Nephron (organoid): ENCODE results near the gene SHLD1.

Experiments used
- H3K27ac Mint-ChIP-seq, 3 experiments: 2 replicates each; pipeline ENCODE4 v1.8.0; 2020; ENCODE audit warnings: mixed read lengths in 3 of 3, mild to moderate bottlenecking in 2 of 3, moderate library complexity in 1 of 3
- H3K27me3 Mint-ChIP-seq: 2 replicates; pipeline ENCODE4 v1.8.0; 2021; ENCODE audit warnings: low read depth, mild to moderate bottlenecking, moderate library complexity, mixed read lengths
- H3K36me3 Mint-ChIP-seq: 2 replicates; pipeline ENCODE4 v1.8.0; 2020; ENCODE audit warnings: low read depth, mixed read lengths
- H3K4me1 Mint-ChIP-seq: 2 replicates; pipeline ENCODE4 v1.8.0; 2020; ENCODE audit warnings: mixed read lengths
- H3K4me3 Mint-ChIP-seq, 3 experiments: 2 replicates each; pipeline ENCODE4 v1.8.0; 2020; ENCODE audit warnings: mild to moderate bottlenecking in 3 of 3, mixed read lengths in 3 of 3, moderate library complexity in 2 of 3
- H3K9me3 Mint-ChIP-seq: 2 replicates; pipeline ENCODE4 v1.8.0; 2020; ENCODE audit warnings: mixed read lengths
- TF ChIP-seq, protein P1 (sequence below), 3 experiments: fragments of 200-600 bp; sonication (generic); IDR thresholded peaks; one replicate each; pipeline ENCODE4 v1.5.0; 2021; ENCODE audit warnings: antibody characterized with exemption in 3 of 3; ENCODE audit not compliant: unreplicated experiment in 3 of 3

The SHLD1 gene

DNA sequence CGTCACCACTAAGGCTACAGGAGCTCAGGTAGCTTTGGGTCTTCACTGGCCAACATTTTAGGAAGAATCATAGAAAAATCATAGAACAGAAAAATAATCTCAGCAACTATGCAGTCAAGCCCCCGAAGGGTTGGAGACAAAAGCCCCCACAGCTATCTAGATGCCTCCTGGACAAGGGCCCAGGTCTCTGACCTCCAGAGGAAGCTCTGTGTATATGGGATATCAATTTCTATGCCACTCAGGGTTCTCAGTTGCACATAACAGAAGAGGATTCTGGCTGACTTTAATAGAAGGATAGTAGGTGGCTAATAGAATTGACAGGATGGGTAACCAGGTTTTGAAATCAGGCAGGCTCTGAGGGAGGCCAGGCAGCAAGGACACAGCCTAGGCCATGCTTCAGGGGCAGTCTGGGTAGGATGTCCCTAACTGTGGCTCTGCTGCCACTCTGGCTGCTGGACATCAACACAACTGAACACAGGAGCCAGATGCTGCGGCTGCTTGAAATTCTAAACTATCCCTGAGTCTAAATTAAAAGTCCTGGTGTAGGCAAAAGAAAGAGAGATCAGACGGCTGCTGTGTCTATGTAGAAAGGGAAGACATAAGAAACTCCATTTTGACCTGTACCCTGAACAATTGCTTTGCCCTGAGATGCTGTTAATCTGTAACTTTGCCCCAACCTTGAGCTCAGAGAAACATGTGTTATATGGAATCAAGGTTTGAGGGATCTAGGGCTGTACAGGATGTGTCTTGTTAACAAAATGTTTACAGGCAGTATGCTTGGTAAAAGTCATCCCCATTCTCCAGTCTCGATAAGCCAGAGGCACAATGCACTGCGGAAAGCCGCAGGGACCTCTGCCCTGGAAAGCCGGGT lies 134.5 kb downstream of the SHLD1 start:
- TF ChIP-seq, protein P1, sequence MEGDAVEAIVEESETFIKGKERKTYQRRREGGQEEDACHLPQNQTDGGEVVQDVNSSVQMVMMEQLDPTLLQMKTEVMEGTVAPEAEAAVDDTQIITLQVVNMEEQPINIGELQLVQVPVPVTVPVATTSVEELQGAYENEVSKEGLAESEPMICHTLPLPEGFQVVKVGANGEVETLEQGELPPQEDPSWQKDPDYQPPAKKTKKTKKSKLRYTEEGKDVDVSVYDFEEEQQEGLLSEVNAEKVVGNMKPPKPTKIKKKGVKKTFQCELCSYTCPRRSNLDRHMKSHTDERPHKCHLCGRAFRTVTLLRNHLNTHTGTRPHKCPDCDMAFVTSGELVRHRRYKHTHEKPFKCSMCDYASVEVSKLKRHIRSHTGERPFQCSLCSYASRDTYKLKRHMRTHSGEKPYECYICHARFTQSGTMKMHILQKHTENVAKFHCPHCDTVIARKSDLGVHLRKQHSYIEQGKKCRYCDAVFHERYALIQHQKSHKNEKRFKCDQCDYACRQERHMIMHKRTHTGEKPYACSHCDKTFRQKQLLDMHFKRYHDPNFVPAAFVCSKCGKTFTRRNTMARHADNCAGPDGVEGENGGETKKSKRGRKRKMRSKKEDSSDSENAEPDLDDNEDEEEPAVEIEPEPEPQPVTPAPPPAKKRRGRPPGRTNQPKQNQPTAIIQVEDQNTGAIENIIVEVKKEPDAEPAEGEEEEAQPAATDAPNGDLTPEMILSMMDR (IDR thresholded peaks at IDR 0.05; ENCODE audit: unreplicated experiment in 3 of 3): no peak
- Mint-ChIP-seq H3K4me3 (no peak overlapping the region), H3K27ac (peak overlapping the region in 1 of 3 experiments; percentile 42), H3K36me3 (no peaks in the 10 kb centered on the region), H3K27me3 (peaks cover 18% of the 10 kb centered on the region), H3K4me1 (peaks cover 7% of the 10 kb centered on the region), H3K9me3 (no peaks in the 10 kb centered on the region)

DNA sequence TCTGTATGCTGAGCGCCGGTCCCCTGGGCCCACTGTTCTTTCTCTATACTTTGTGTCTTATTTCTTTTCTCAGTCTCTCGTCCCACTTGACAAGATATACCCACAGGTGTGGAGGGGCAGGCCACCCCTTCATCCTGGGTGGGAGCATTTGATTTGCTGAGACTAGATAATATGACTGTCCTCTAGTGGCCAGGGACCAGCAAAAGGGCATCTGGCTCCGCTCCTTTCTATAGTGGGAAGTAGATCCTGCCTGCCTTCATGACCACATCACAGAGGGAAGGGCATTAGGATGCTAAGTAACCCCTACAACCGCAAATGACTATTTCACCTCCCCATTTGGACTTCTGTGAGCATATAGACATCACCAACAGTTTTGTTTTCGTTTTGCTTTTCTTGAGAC lies 135.7 kb downstream of the SHLD1 start:
- H3K27me3 Mint-ChIP-seq: peaks cover 18% of the 10 kb centered on the region
- TF ChIP-seq, protein P1 (IDR thresholded peaks at IDR 0.05; ENCODE audit: unreplicated experiment in 3 of 3): no peak
- H3K4me1 Mint-ChIP-seq: peaks cover 7% of the 10 kb centered on the region
- no peak overlapping the region for H3K4me3 Mint-ChIP-seq
- H3K27ac Mint-ChIP-seq: no peak overlapping the region
- H3K36me3 Mint-ChIP-seq: no peaks in the 10 kb centered on the region
- no peaks in the 10 kb centered on the region for H3K9me3 Mint-ChIP-seq

DNA sequence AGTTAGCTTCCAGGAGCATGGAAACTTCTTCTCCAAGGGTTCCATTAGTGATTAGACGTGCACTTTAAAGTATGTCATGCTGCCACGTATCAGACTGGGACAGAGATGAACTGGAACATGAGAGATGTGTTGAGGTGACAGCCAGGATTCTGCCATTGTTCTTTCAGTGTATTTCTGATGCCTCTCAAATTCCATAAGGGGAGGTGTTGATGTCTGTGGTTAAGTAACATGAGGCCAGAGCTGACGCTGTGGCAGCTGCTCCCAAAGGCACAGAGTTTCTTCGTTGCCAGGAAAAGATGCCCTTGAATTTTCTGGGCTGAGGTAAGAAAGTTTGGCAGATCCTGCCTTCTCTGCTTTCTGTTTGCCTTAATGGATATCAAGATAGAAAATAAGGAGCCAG lies 136.6 kb downstream of the SHLD1 start:
- Mint-ChIP-seq H3K9me3 (no peaks in the 10 kb centered on the region), H3K36me3 (no peaks in the 10 kb centered on the region), H3K4me3 (no peak overlapping the region), H3K4me1 (peaks cover 7% of the 10 kb centered on the region), H3K27ac (no peak overlapping the region), H3K27me3 (peaks cover 18% of the 10 kb centered on the region)
- TF ChIP-seq, protein P1 (IDR thresholded peaks at IDR 0.05; ENCODE audit: unreplicated experiment in 3 of 3): no peak

DNA sequence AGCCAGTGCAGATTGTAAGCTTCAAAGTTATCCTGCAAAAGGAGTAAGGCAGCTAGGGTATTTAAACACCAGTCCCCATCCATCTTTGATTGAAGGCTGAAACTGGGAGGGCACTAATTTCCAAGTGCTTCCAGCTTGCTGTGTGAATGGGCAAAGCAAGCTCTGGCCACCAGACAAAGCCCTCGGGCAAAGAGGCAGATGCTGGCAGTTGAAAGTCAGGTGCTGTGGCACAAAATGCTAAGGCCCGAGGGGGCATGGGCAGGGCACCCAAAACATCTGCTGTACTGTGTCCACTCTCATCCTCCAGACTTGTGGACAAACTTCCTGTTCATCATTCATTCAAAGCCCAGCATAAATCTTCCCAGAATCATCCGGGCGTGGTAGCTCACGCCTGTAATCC lies 137.2 kb downstream of the SHLD1 start:
- TF ChIP-seq, protein P1 (IDR thresholded peaks at IDR 0.05; ENCODE audit: unreplicated experiment in 3 of 3): no peak
- Mint-ChIP-seq H3K4me1 (peaks cover 7% of the 10 kb centered on the region), H3K4me3 (no peak overlapping the region), H3K9me3 (no peaks in the 10 kb centered on the region), H3K36me3 (no peaks in the 10 kb centered on the region), H3K27me3 (peaks cover 14% of the 10 kb centered on the region), H3K27ac (no peak overlapping the region)

DNA sequence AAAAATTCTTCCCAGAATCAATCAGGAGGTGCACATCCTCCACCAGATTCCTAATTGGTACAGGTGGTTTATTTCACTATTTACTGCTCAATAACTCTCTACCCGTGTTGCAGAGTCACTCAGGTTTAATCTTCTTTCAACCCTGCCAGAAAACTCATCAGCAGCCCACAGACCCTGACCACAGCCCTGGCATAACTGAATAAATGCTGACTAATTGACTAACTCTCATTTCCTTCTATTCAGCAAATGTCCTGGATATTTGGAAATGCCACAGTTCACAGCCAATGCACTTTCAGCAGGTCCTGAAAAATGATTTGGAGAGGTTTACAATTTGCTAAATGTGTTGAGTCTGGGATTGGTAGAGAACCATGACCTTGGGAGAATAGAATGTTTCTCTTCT lies 137.8 kb downstream of the SHLD1 start:
- Mint-ChIP-seq H3K27ac (no peak overlapping the region), H3K36me3 (no peaks in the 10 kb centered on the region)

More for the DNA sequence above, 137.8 kb downstream of the SHLD1 start:
- H3K4me1 Mint-ChIP-seq: peaks cover 7% of the 10 kb centered on the region
- H3K9me3 Mint-ChIP-seq: no peaks in the 10 kb centered on the region
- no peak overlapping the region for H3K4me3 Mint-ChIP-seq
- TF ChIP-seq, protein P1 (IDR thresholded peaks at IDR 0.05; ENCODE audit: unreplicated experiment in 3 of 3): no peak
- peaks cover 14% of the 10 kb centered on the region for H3K27me3 Mint-ChIP-seq
